ENCODE data around the gene CASKIN2. TPM values are rescaled to one million over a fixed set of nuclear protein-coding genes. Genes with fewer than 3 reads are reported as not detected.

Gene CASKIN2
- 41.8 and 48.9 TPM in 2 replicates for total RNA-seq (2022)
- Bru-seq, nascent RNA, result percentile 56 among the genes with signal in this experiment
- percentile 63 among the genes with signal in this experiment for BruChase-seq, experiment 1, labeled RNA remaining after a 2-hour chase
- percentile 66 among the genes with signal in this experiment for BruChase-seq, experiment 2, labeled RNA remaining after a 6-hour chase
- long read RNA-seq, full-length matches to known transcripts, result 2 of 36 reads
- long read RNA-seq, partial matches to known transcripts, result 31 of 36 reads
- long read RNA-seq, other reads (novel, unspliced or antisense), result 3 of 36 reads

DNA sequence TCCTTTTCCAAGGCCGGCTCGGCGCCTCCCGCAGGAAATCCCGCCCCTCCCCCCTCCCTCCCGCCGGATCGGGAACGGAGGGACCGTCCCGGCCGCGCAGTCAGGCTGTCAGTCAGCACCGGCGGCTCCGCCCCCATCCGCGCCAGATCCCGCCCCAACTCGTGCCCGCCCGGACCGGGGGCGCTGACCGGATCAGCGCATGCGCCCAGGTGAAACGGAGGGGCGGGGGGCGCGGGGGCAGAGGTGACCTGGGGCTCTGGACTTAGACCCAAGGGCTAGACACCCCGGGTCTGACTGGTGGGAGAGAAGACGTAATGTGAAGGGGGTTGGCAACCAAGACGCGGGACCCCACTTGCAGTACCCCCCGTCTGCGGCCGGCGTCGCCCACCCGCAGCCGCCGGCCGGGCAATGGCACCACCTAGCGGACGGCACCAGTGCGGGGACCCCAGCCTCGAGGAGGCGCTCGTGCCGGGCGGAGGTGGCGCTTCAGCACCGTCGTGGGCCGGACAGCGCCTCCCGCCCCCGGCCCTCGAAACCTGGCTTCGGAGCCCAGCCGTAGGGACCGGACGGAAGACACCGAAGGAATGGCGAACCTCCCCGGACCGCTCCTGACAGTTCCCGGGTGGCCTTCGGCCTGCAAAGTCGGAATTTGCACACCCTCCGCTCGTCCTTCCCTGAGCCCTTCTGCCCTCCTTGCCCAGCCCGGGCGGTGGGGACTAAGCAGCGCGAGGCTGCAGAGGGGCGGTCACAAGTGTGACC is at the start of gene CASKIN2:
CASKIN2 (minus strand) TSS at position 42 of the 759 bp plus-strand sequence. CDS start 1,733 bp downstream, outside the sequence.
- H3K4me3 ChIP-seq (ENCODE audit: low read depth, low read length), result peak within 1 kb of the TSS; percentile 93
- Mint-ChIP-seq H3K27ac (ENCODE audit: unreplicated experiment) (no peak within 1 kb of the TSS), H3K4me1 (ENCODE audit: low read depth, unreplicated experiment) (peaks cover 12% of the 10 kb centered on the region), H3K9me3 (ENCODE audit: unreplicated experiment) (no peaks in the 10 kb centered on the region), H3K27me3 (ENCODE audit: insufficient read depth, unreplicated experiment) (no peaks in the 10 kb centered on the region), H3K36me3 (ENCODE audit: insufficient read depth, unreplicated experiment) (peaks cover 65% of the 10 kb centered on the region), H3K4me3 (ENCODE audit: unreplicated experiment) (peak within 1 kb of the TSS; percentile 94)
- H3K27me3 ChIP-seq (replicated peaks; ENCODE audit: control insufficient read depth, insufficient read depth, low read length), result no peaks in the 10 kb centered on the region
- peaks cover 3% of the 10 kb centered on the region; the same call in 1 of the 2 replicates for H3K36me3 ChIP-seq (ENCODE audit: control insufficient read depth, insufficient read depth, low read length)
- no peaks in the 10 kb centered on the region for H3K9me3 ChIP-seq
- CTCF ChIA-PET, result interaction anchor here (0.9 to 2.1 kb wide), 15 partner anchors 10 to 801 kb away, joined by 3 to 52 read pairs (median 6); partner anchors contain the start of genes GRB2, LLGL2, MIF4GD and SLC25A19
- peak; percentile 97 to 99 for DNase-seq
- POLR2A ChIA-PET, result interaction anchor here (0.8 to 1.7 kb wide), 7 partner anchors 11 to 254 kb away, joined by 3 to 9 read pairs (median 4); partner anchors contain the start of genes GGA3, GRB2, MRPS7 and SLC25A19
- peaks cover 15% of the 10 kb centered on the region; the same call in 1 of the 2 replicates for H3K4me1 ChIP-seq
- TF ChIP-seq, protein P1, sequence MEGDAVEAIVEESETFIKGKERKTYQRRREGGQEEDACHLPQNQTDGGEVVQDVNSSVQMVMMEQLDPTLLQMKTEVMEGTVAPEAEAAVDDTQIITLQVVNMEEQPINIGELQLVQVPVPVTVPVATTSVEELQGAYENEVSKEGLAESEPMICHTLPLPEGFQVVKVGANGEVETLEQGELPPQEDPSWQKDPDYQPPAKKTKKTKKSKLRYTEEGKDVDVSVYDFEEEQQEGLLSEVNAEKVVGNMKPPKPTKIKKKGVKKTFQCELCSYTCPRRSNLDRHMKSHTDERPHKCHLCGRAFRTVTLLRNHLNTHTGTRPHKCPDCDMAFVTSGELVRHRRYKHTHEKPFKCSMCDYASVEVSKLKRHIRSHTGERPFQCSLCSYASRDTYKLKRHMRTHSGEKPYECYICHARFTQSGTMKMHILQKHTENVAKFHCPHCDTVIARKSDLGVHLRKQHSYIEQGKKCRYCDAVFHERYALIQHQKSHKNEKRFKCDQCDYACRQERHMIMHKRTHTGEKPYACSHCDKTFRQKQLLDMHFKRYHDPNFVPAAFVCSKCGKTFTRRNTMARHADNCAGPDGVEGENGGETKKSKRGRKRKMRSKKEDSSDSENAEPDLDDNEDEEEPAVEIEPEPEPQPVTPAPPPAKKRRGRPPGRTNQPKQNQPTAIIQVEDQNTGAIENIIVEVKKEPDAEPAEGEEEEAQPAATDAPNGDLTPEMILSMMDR (IDR thresholded peaks at IDR 0.05; ENCODE audit: insufficient read depth in 1 of 2, low read depth in 1 of 2, low read length in 1 of 2, severe bottlenecking in 1 of 2, unreplicated experiment in 1 of 2), result peak; percentile 99
- BruUV-seq (replicated peaks), result no TSS peak
- intact Hi-C loops (cut with micrococcal nuclease; ENCODE audit: unreplicated experiment), result loop anchor here (1.0 to 5.0 kb wide), 4 partner anchors 10 to 89 kb away; partner anchors contain the start of gene LLGL2

GRCh38 chr17:75565066-75565465 is 49.7 kb upstream of the CASKIN2 start:
- no peaks in the 10 kb centered on the region for H3K27me3 ChIP-seq (replicated peaks; ENCODE audit: control insufficient read depth, insufficient read depth, low read length)
- CTCF ChIA-PET, result interaction anchor here (1.1 to 2.4 kb wide), 3 partner anchors 23 to 48 kb away, joined by 3 to 17 read pairs (median 5); partner anchors contain the start of gene TSEN54
- TF ChIP-seq, protein P1 (IDR thresholded peaks at IDR 0.05; ENCODE audit: insufficient read depth in 1 of 2, low read depth in 1 of 2, low read length in 1 of 2, severe bottlenecking in 1 of 2, unreplicated experiment in 1 of 2), result no peak
- peaks cover 8% of the 10 kb centered on the region; the same call in 1 of the 2 replicates for H3K4me1 ChIP-seq
- POLR2A ChIA-PET, result no interaction called here
- H3K27me3 Mint-ChIP-seq (ENCODE audit: insufficient read depth, unreplicated experiment), result no peaks in the 10 kb centered on the region
- H3K36me3 ChIP-seq (ENCODE audit: control insufficient read depth, insufficient read depth, low read length), result peaks cover 4% of the 10 kb centered on the region
- H3K4me3 Mint-ChIP-seq (ENCODE audit: unreplicated experiment), result no peak overlapping the region
- H3K27ac Mint-ChIP-seq (ENCODE audit: unreplicated experiment), result peak overlapping the region; percentile 58
- H3K36me3 Mint-ChIP-seq (ENCODE audit: insufficient read depth, unreplicated experiment), result peaks cover 73% of the 10 kb centered on the region
- H3K9me3 Mint-ChIP-seq (ENCODE audit: unreplicated experiment), result no peaks in the 10 kb centered on the region
- no peak overlapping the region for H3K4me3 ChIP-seq (ENCODE audit: low read depth, low read length)
- H3K4me1 Mint-ChIP-seq (ENCODE audit: low read depth, unreplicated experiment), result no peaks in the 10 kb centered on the region
- intact Hi-C loops (cut with micrococcal nuclease; ENCODE audit: unreplicated experiment), result loop anchor here (2.0 kb wide), 1 partner anchor 34 kb away; no protein-coding TSS in a partner anchor
- BruUV-seq (replicated peaks), result no TSS peak
- peak; percentile 79 for DNase-seq
- H3K9me3 ChIP-seq, result no peaks in the 10 kb centered on the region

- no peaks in the 10 kb centered on the region for H3K27me3 Mint-ChIP-seq (ENCODE audit: insufficient read depth, unreplicated experiment)
- intact Hi-C loops (cut with micrococcal nuclease; ENCODE audit: unreplicated experiment), result loop anchor here (2.0 kb wide), 1 partner anchor 33 kb away; no protein-coding TSS in a partner anchor
These were observed 48.9 kb upstream of the CASKIN2 start for GRCh38 chr17:75564195-75564594.

More at GRCh38 chr17:75564195-75564594, 48.9 kb upstream of the CASKIN2 start:
- peaks cover 8% of the 10 kb centered on the region; the same call in 1 of the 2 replicates for H3K4me1 ChIP-seq
- DNase-seq, result no peak
- no peaks in the 10 kb centered on the region for H3K9me3 Mint-ChIP-seq (ENCODE audit: unreplicated experiment)
- peaks cover 72% of the 10 kb centered on the region for H3K36me3 Mint-ChIP-seq (ENCODE audit: insufficient read depth, unreplicated experiment)
- H3K9me3 ChIP-seq, result no peaks in the 10 kb centered on the region
- no peak overlapping the region for H3K4me3 Mint-ChIP-seq (ENCODE audit: unreplicated experiment)
- peaks cover 6% of the 10 kb centered on the region for H3K36me3 ChIP-seq (ENCODE audit: control insufficient read depth, insufficient read depth, low read length)
- no peak overlapping the region for H3K27ac Mint-ChIP-seq (ENCODE audit: unreplicated experiment)
- no peaks in the 10 kb centered on the region for H3K4me1 Mint-ChIP-seq (ENCODE audit: low read depth, unreplicated experiment)
- CTCF ChIA-PET, result interaction anchor here (2.4 kb wide), 1 partner anchor 48 kb away, joined by 17 read pairs; the partner anchor contains the start of gene TSEN54
- BruUV-seq (replicated peaks), result no TSS peak
- no peaks in the 10 kb centered on the region for H3K27me3 ChIP-seq (replicated peaks; ENCODE audit: control insufficient read depth, insufficient read depth, low read length)
- no peak overlapping the region for H3K4me3 ChIP-seq (ENCODE audit: low read depth, low read length)
- TF ChIP-seq, protein P1 (IDR thresholded peaks at IDR 0.05; ENCODE audit: insufficient read depth in 1 of 2, low read depth in 1 of 2, low read length in 1 of 2, severe bottlenecking in 1 of 2, unreplicated experiment in 1 of 2), result no peak
- POLR2A ChIA-PET, result no interaction called here

Measured in Caco-2 (cell line).